Upper lobe of left lung (tissue), 6 donors: Measurements from ENCODE around the gene CNTNAP5. TPM values are rescaled to one million over a fixed set of nuclear protein-coding genes. Genes with fewer than 3 reads are reported as not detected.

Source experiments
- ATAC-seq, 2 donors: fragments of 200-7000 bp; cut with Tn5 transposase; one replicate each; pipeline ENCODE4 v1.9.1; 2022; ENCODE audit warnings: mild to moderate bottlenecking in 2 of 2, moderate library complexity in 2 of 2; ENCODE audit not compliant: low FRiP score in 2 of 2
- DNase-seq, 2 donors: peaks; one replicate each; pipeline ENCODE4 v3.0.0-alpha.2; 2019 to 2020
- H3K27ac ChIP-seq, 4 donors: fragments of 200-600 bp; sonication (generic); one replicate each; pipeline ENCODE4 v1.5.1; 2016 to 2019
- H3K27me3 ChIP-seq, 4 donors: fragments of 200-600 bp; sonication (generic); one replicate each; pipeline ENCODE4 v1.5.1; 2017 to 2019
- H3K36me3 ChIP-seq, 4 donors: fragments of 200-600 bp; sonication (generic); one replicate each; pipeline ENCODE4 v1.5.1; 2016 to 2019
- H3K4me1 ChIP-seq, 4 donors: fragments of 200-600 bp; sonication (generic); one replicate each; pipeline ENCODE4 v1.5.1; 2018 to 2019
- H3K4me3 ChIP-seq, 4 donors: fragments of 200-600 bp; sonication (generic); one replicate each; pipeline ENCODE4 v1.5.1; 2017 to 2019; ENCODE audit warnings: mild to moderate bottlenecking in 2 of 4, moderate library complexity in 1 of 4
- H3K9me3 ChIP-seq, 4 donors: fragments of 200-600 bp; sonication (generic); one replicate each; pipeline ENCODE4 v1.5.1; 2018 to 2019
- EP300 ChIP-seq, 4 donors: sonication (generic); formaldehyde crosslinking; IDR thresholded peaks; one replicate each; pipeline ENCODE4 v1.5.1; 2017; ENCODE audit warnings: antibody characterized with exemption in 4 of 4, control low read depth in 2 of 4
- POLR2A ChIP-seq, 4 donors: fragments of 450-650 bp; IDR thresholded peaks; one replicate each; pipeline ENCODE4 v1.5.1; 2016 to 2017; ENCODE audit warnings: antibody characterized with exemption in 4 of 4, mild to moderate bottlenecking in 2 of 4
- POLR2AphosphoS5 ChIP-seq, 2 donors: sonication (generic); formaldehyde crosslinking; IDR thresholded peaks; one replicate each; pipeline ENCODE4 v1.5.1; 2017; ENCODE audit warnings: antibody characterized with exemption in 2 of 2
- WGBS, 2 donors: methylation state at CpG; one replicate each; pipeline ENCODE4 v1.1.5; 2017 to 2018; 5-methylcytosine and 5-hydroxymethylcytosine counted together
- total RNA-seq, 6 donors: library from RNA; depleted of rRNA in 4 of 6; stranded (reverse); fragments of >200 nt in 4 of 6; gene quantifications; one replicate each; pipeline versions ENCODE4 v1.1.0 to v1.2.1, GENCODE V29; 2016 to 2021
- TF ChIP-seq, protein P1 (sequence below), 6 experiments: fragments of 450-650 bp in 4 of 6; fragments of 200-600 bp in 2 of 6; sonication (generic) in 2 of 6; IDR thresholded peaks; one replicate each; pipeline ENCODE4 v1.5.1; 2016 to 2019; ENCODE audit warnings: antibody characterized with exemption in 6 of 6
- donor health status: DM: no; HTN: no; CAD: no; lungs with moderate emphysema.
- donor health status: DM: no; HTN: yes; CAD: no; lungs with severe emphysema.

Gene CNTNAP5
- total RNA-seq, 6 donors from 2014 or later: not detected

DNA sequence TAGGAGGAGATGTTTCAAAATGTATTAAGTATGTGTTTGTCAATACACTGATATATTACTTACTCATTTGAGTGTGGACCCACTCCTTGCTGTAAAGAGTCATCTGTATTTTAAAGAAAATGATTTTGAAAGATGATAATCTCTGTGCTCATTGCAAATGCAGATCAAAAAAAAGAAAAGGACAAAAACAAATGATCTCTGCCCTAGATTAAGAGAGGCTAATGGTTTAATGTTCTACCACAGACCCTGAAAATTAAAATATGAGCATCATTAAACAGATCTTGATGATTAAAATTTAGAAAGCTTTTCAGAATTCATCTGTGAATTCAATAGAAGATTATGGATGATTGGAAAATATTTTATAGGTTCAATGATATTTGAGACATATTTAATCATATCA is 136.5 kb downstream of the CNTNAP5 start:
- DNase-seq: no peak
- H3K36me3 ChIP-seq: no peaks in the 10 kb centered on the region
- no peak for ATAC-seq
- H3K27me3 ChIP-seq: no peaks in the 10 kb centered on the region
- TF ChIP-seq POLR2A (IDR thresholded peaks at IDR 0.05) (no peak), POLR2AphosphoS5 (IDR thresholded peaks at IDR 0.05) (no peak), EP300 (IDR thresholded peaks at IDR 0.05) (no peak)
- TF ChIP-seq, protein P1, sequence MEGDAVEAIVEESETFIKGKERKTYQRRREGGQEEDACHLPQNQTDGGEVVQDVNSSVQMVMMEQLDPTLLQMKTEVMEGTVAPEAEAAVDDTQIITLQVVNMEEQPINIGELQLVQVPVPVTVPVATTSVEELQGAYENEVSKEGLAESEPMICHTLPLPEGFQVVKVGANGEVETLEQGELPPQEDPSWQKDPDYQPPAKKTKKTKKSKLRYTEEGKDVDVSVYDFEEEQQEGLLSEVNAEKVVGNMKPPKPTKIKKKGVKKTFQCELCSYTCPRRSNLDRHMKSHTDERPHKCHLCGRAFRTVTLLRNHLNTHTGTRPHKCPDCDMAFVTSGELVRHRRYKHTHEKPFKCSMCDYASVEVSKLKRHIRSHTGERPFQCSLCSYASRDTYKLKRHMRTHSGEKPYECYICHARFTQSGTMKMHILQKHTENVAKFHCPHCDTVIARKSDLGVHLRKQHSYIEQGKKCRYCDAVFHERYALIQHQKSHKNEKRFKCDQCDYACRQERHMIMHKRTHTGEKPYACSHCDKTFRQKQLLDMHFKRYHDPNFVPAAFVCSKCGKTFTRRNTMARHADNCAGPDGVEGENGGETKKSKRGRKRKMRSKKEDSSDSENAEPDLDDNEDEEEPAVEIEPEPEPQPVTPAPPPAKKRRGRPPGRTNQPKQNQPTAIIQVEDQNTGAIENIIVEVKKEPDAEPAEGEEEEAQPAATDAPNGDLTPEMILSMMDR (IDR thresholded peaks at IDR 0.05): no peak
- no peak overlapping the region for H3K27ac ChIP-seq
- H3K9me3 ChIP-seq: no peaks in the 10 kb centered on the region
- no peaks in the 10 kb centered on the region for H3K4me1 ChIP-seq
- no peak overlapping the region for H3K4me3 ChIP-seq

DNA sequence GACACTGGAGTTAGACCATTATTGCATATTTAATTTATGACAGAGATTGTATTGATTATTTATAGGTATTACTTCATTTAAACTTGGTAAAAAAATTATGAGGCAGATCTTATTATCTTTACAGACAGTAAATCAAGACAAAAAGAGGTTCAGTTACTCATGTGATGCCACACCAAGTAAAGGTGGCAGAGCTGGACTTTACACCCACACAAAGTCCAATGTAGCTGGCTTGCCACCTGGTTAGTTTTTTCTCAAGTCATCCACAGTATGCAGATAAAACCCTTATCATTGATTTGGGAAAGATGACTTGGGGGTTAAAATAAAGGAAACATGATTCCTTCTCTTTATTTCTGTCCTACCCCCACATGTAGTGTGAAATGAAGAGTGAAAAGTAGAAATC is 137.2 kb downstream of the CNTNAP5 start:
- ATAC-seq (no peak), DNase-seq (no peak)
- H3K27ac ChIP-seq: no peak overlapping the region
- H3K4me1 ChIP-seq: no peaks in the 10 kb centered on the region
- no peaks in the 10 kb centered on the region for H3K36me3 ChIP-seq
- H3K27me3 ChIP-seq: no peaks in the 10 kb centered on the region
- no peak overlapping the region for H3K4me3 ChIP-seq
- TF ChIP-seq POLR2A (IDR thresholded peaks at IDR 0.05) (no peak), POLR2AphosphoS5 (IDR thresholded peaks at IDR 0.05) (no peak), EP300 (IDR thresholded peaks at IDR 0.05) (no peak)
- TF ChIP-seq, protein P1 (IDR thresholded peaks at IDR 0.05): no peak
- no peaks in the 10 kb centered on the region for H3K9me3 ChIP-seq

DNA sequence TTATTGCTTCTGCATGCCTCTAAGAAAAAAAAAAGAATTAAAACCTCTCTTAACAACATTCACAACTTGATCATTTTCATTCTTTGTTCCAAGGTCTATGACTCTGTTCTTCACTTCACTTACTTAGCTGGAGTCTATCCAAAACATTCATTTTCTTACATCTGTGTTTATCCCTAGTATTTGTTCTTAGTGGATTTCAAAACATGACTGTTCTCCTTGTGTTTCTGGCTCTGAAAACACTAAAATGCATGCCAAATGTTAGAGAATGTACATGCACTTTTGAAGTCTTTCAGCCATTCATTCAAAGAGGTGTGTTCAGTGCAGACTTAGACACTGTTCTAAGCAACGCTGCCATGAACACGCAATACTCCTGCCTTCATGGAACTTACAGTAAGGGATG is 138.8 kb downstream of the CNTNAP5 start:
- Histone ChIP-seq H3K4me1 (no peaks in the 10 kb centered on the region), H3K27ac (no peak overlapping the region), H3K27me3 (no peaks in the 10 kb centered on the region), H3K4me3 (no peak overlapping the region), H3K9me3 (no peaks in the 10 kb centered on the region), H3K36me3 (no peaks in the 10 kb centered on the region)
- WGBS, 2 donors: 56 to 63% methylated on average over 2 of the region's 2 CpGs
- no peak for ATAC-seq
- no peak for DNase-seq
- TF ChIP-seq POLR2A (IDR thresholded peaks at IDR 0.05) (no peak), EP300 (IDR thresholded peaks at IDR 0.05) (no peak), POLR2AphosphoS5 (IDR thresholded peaks at IDR 0.05) (no peak)
- TF ChIP-seq, protein P1 (IDR thresholded peaks at IDR 0.05): no peak

GRCh38 chr2:124165698-124166097 is 140.6 kb downstream of the CNTNAP5 start:
- Histone ChIP-seq H3K4me1 (no peaks in the 10 kb centered on the region), H3K4me3 (no peak overlapping the region), H3K27me3 (no peaks in the 10 kb centered on the region), H3K9me3 (no peaks in the 10 kb centered on the region), H3K27ac (no peak overlapping the region), H3K36me3 (no peaks in the 10 kb centered on the region)
- DNase-seq: no peak
- TF ChIP-seq, protein P1 (IDR thresholded peaks at IDR 0.05): no peak
- TF ChIP-seq POLR2AphosphoS5 (IDR thresholded peaks at IDR 0.05) (no peak), EP300 (IDR thresholded peaks at IDR 0.05) (no peak), POLR2A (IDR thresholded peaks at IDR 0.05) (no peak)
- ATAC-seq: no peak
- WGBS, 2 donors: 96% methylated on average over 6 of the region's 6 CpGs

- no peaks in the 10 kb centered on the region for H3K36me3 ChIP-seq
- 81 to 94% methylated on average over 3 of the region's 3 CpGs for WGBS, 2 donors
- ATAC-seq (no peak), DNase-seq (no peak)
- H3K9me3 ChIP-seq: peaks cover 0 to 3% (median 0%) of the 10 kb centered on the region in 4 donors
- no peak overlapping the region for H3K4me3 ChIP-seq
- H3K4me1 ChIP-seq: no peaks in the 10 kb centered on the region
- H3K27ac ChIP-seq: no peak overlapping the region
- H3K27me3 ChIP-seq: no peaks in the 10 kb centered on the region
- TF ChIP-seq, protein P1 (IDR thresholded peaks at IDR 0.05): no peak
- TF ChIP-seq POLR2A (IDR thresholded peaks at IDR 0.05) (no peak), POLR2AphosphoS5 (IDR thresholded peaks at IDR 0.05) (no peak), EP300 (IDR thresholded peaks at IDR 0.05) (no peak)
These were observed 146.5 kb downstream of the CNTNAP5 start for GRCh38 chr2:124171472-124172063.
